Measurements from ENCODE around the gene DLL1.

DNA sequence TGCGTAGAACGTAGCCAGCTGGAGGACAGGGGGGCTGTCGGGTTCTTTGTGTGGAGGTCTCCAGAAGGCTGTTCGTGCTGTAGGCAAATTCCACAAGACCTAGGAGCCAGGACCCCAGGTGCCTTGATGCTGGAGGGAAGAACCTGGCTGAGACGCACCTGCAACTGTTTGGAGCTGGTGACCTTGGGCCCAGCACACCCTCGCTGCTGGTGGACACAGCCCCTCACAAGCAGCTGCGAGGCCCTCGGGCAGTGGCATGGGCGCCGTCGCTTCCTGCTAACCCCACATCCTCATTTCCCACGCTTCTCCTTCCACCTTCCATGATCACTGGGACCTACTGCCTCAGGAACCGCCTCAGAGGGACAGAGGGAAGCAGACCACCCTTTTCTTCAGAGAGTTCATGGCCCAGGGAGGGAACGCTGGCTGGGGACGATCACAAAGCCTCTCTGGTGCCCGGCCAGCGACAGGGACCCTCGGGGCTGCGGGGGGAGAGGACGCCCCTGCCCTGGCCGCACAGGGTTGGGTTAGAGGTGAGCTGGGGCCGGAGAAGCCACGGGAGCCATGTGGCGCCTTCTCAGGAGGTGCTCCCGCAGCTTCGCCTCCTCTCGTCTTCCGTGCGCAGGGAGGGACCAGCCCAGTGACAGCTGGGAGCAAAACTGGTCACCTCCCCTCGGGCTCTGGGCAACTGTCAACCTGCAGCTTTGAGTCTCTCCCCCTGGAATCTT is 18.4 kb downstream of the DLL1 start:
- TF ChIP-seq POLR2A (IDR thresholded peaks at IDR 0.05), result no peak
- no peak for TF ChIP-seq CTCF (IDR thresholded peaks at IDR 0.05)

Data from uterus (tissue), 2 donors.